IPS-20b (cell line): ENCODE measurements around the gene CFHR1.
"Not testable (repeated sequence)": the region's sequence is repeated elsewhere in the genome, so short reads cannot be mapped to it uniquely, and the experiment has no call there.

Source experiments
- H3K27ac ChIP-seq: one replicate; pipeline ENCODE4 v1.5.1; 2013; ENCODE audit warnings: low read length
- H3K27me3 ChIP-seq: 2 replicates; pipeline ENCODE4 v1.6.1; 2013; ENCODE audit warnings: mild to moderate bottlenecking, low read length, inconsistent platforms; ENCODE audit not compliant: insufficient read depth
- H3K36me3 ChIP-seq: 2 replicates; pipeline ENCODE4 v1.6.1; 2013; ENCODE audit warnings: low read depth, mild to moderate bottlenecking, inconsistent platforms, low read length, moderate library complexity; ENCODE audit not compliant: insufficient read depth
- H3K4me1 ChIP-seq: 2 replicates; pipeline ENCODE4 v1.6.1; 2013; ENCODE audit warnings: mild to moderate bottlenecking, control low read depth, inconsistent platforms, low read length, moderate library complexity; ENCODE audit not compliant: insufficient read depth
- H3K4me3 ChIP-seq: 2 replicates; pipeline ENCODE4 v1.5.1; 2013; ENCODE audit warnings: mild to moderate bottlenecking, low read length, inconsistent platforms
- H3K9ac ChIP-seq: 2 replicates; pipeline ENCODE4 v1.6.1; 2013; ENCODE audit warnings: low read depth, mild to moderate bottlenecking, inconsistent platforms, low read length, moderate library complexity
- H3K9me3 ChIP-seq: 2 replicates; pipeline ENCODE4 v1.6.1; 2013; ENCODE audit warnings: mild to moderate bottlenecking, low read depth, low read length, inconsistent platforms; ENCODE audit not compliant: insufficient read depth

Gene CFHR1

GRCh38 chr1:196817442-196817841, 2.1 kb upstream of the CFHR1 start:
- H3K4me1 ChIP-seq, H3K9me3 ChIP-seq, H3K27me3 ChIP-seq, H3K4me3 ChIP-seq, H3K36me3 ChIP-seq, H3K27ac ChIP-seq, H3K9ac ChIP-seq: not testable (repeated sequence)

- not testable (repeated sequence) for H3K27ac ChIP-seq, H3K36me3 ChIP-seq, H3K9me3 ChIP-seq, H3K9ac ChIP-seq, H3K4me1 ChIP-seq, H3K4me3 ChIP-seq, H3K27me3 ChIP-seq
Observed at GRCh38 chr1:196827860-196828259, 8.3 kb downstream of the CFHR1 start.

GRCh38 chr1:196849613-196850492, 30.3 kb downstream of the CFHR1 start:
- not testable (repeated sequence) for H3K27ac ChIP-seq, H3K4me1 ChIP-seq, H3K9me3 ChIP-seq, H3K4me3 ChIP-seq, H3K27me3 ChIP-seq, H3K9ac ChIP-seq, H3K36me3 ChIP-seq

- Histone ChIP-seq H3K4me1 (no peaks in the 10 kb centered on the region), H3K4me3 (no peak overlapping the region), H3K9ac (no peak overlapping the region), H3K27me3 (no peaks in the 10 kb centered on the region), H3K36me3 (no peaks in the 10 kb centered on the region), H3K27ac (no peak overlapping the region), H3K9me3 (no peaks in the 10 kb centered on the region)
Observed at GRCh38 chr1:196856053-196856452, 36.5 kb downstream of the CFHR1 start.

GRCh38 chr1:196857188-196857587, 37.7 kb downstream of the CFHR1 start:
- Histone ChIP-seq H3K9me3 (no peaks in the 10 kb centered on the region), H3K36me3 (no peaks in the 10 kb centered on the region), H3K9ac (no peak overlapping the region), H3K27ac (no peak overlapping the region), H3K4me1 (no peaks in the 10 kb centered on the region), H3K27me3 (no peaks in the 10 kb centered on the region), H3K4me3 (no peak overlapping the region)

- no peaks in the 10 kb centered on the region for H3K27me3 ChIP-seq
- H3K9ac ChIP-seq, result no peak overlapping the region
- no peak overlapping the region for H3K4me3 ChIP-seq
- no peak overlapping the region for H3K27ac ChIP-seq
- H3K9me3 ChIP-seq, result no peaks in the 10 kb centered on the region
- H3K36me3 ChIP-seq, result no peaks in the 10 kb centered on the region
- H3K4me1 ChIP-seq, result no peaks in the 10 kb centered on the region
Observed at GRCh38 chr1:196858811-196859210, 39.3 kb downstream of the CFHR1 start.

- Histone ChIP-seq H3K9ac (no peak overlapping the region), H3K36me3 (no peaks in the 10 kb centered on the region), H3K4me3 (no peak overlapping the region), H3K27ac (no peak overlapping the region), H3K4me1 (no peaks in the 10 kb centered on the region), H3K9me3 (no peaks in the 10 kb centered on the region), H3K27me3 (no peaks in the 10 kb centered on the region)
Observed at GRCh38 chr1:196860323-196860884, 40.9 kb downstream of the CFHR1 start.

- no peak overlapping the region for H3K4me3 ChIP-seq
- no peaks in the 10 kb centered on the region for H3K27me3 ChIP-seq
- no peak overlapping the region for H3K9ac ChIP-seq
- no peaks in the 10 kb centered on the region for H3K9me3 ChIP-seq
- no peak overlapping the region for H3K27ac ChIP-seq
- H3K36me3 ChIP-seq, result no peaks in the 10 kb centered on the region
- no peaks in the 10 kb centered on the region for H3K4me1 ChIP-seq
Observed at GRCh38 chr1:196861429-196861828, 41.9 kb downstream of the CFHR1 start.

GRCh38 chr1:196866974-196867373, 47.4 kb downstream of the CFHR1 start:
- H3K9ac ChIP-seq, result no peak overlapping the region
- H3K36me3 ChIP-seq, result no peaks in the 10 kb centered on the region
- H3K4me3 ChIP-seq, result no peak overlapping the region
- H3K27me3 ChIP-seq, result no peaks in the 10 kb centered on the region
- no peaks in the 10 kb centered on the region for H3K9me3 ChIP-seq
- no peaks in the 10 kb centered on the region for H3K4me1 ChIP-seq
- H3K27ac ChIP-seq, result no peak overlapping the region

GRCh38 chr1:196873385-196873784, 53.9 kb downstream of the CFHR1 start:
- H3K9ac ChIP-seq, result no peak overlapping the region

GRCh38 chr1:196875935-196876334, 56.4 kb downstream of the CFHR1 start:
- Histone ChIP-seq H3K9ac (no peak overlapping the region), H3K9me3 (no peaks in the 10 kb centered on the region), H3K4me3 (no peak overlapping the region), H3K27me3 (peaks cover 23% of the 10 kb centered on the region), H3K4me1 (no peaks in the 10 kb centered on the region), H3K27ac (no peak overlapping the region), H3K36me3 (no peaks in the 10 kb centered on the region)

More at GRCh38 chr1:196873385-196873784, 53.9 kb downstream of the CFHR1 start:
- Histone ChIP-seq H3K36me3 (no peaks in the 10 kb centered on the region), H3K27me3 (peaks cover 12% of the 10 kb centered on the region), H3K27ac (no peak overlapping the region), H3K4me1 (no peaks in the 10 kb centered on the region), H3K4me3 (no peak overlapping the region), H3K9me3 (no peaks in the 10 kb centered on the region)

- Histone ChIP-seq H3K9ac (peak overlapping the region; percentile 13; the same call in 1 of the 2 replicates), H3K27me3 (peaks cover 23% of the 10 kb centered on the region), H3K4me1 (no peaks in the 10 kb centered on the region), H3K36me3 (no peaks in the 10 kb centered on the region), H3K4me3 (peak overlapping the region; percentile 52), H3K9me3 (no peaks in the 10 kb centered on the region), H3K27ac (no peak overlapping the region)
Observed at GRCh38 chr1:196877964-196878363, 58.4 kb downstream of the CFHR1 start.
